D721Med (cell line): Measurements from ENCODE around the gene GPATCH1.
A peak's percentile ranks its signal among the peaks of the same experiment; 100 is the strongest.

ENCODE experiments used
- DNase-seq: peaks from one replicate; pipeline ENCODE4 v3.0.0; 2011; ENCODE audit warnings: low spot score; ENCODE audit not compliant: insufficient read length
- FAIRE-seq: peaks from 2 replicates; lab custom pipeline; 2011; peaks lifted over from hg19 to GRCh38; lab: Jason Lieb, UNC
- TF ChIP-seq, protein P1 (sequence below): IDR thresholded peaks from 2 replicates; pipeline ENCODE4 v1.5.1; 2012; ENCODE audit warnings: mild to moderate bottlenecking, control low read depth; ENCODE audit not compliant: insufficient read depth; ENCODE audit errors: missing control alignments

GPATCH1 gene

GRCh38 chr19:33177417-33177979, 96.5 kb downstream of the GPATCH1 start:
- no peak for FAIRE-seq
- TF ChIP-seq, protein P1, sequence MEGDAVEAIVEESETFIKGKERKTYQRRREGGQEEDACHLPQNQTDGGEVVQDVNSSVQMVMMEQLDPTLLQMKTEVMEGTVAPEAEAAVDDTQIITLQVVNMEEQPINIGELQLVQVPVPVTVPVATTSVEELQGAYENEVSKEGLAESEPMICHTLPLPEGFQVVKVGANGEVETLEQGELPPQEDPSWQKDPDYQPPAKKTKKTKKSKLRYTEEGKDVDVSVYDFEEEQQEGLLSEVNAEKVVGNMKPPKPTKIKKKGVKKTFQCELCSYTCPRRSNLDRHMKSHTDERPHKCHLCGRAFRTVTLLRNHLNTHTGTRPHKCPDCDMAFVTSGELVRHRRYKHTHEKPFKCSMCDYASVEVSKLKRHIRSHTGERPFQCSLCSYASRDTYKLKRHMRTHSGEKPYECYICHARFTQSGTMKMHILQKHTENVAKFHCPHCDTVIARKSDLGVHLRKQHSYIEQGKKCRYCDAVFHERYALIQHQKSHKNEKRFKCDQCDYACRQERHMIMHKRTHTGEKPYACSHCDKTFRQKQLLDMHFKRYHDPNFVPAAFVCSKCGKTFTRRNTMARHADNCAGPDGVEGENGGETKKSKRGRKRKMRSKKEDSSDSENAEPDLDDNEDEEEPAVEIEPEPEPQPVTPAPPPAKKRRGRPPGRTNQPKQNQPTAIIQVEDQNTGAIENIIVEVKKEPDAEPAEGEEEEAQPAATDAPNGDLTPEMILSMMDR = peak; percentile 32
- DNase-seq = no peak
